GM23338 (cell line): ENCODE data around the gene PKP3. TPM values are rescaled to one million over a fixed set of nuclear protein-coding genes. Genes with fewer than 3 reads are reported as not detected.

Source experiments
- ATAC-seq: fragments of 200-7000 bp; cut with Tn5 transposase; 3 replicates; pipeline ENCODE4 v1.9.1; 2020
- DNase-seq: peaks from one replicate; pipeline ENCODE4 v3.0.0-alpha.2; 2015; ENCODE audit warnings: low spot score
- H2AFZ ChIP-seq: fragments of 200-600 bp; sonication (generic); 2 replicates; pipeline ENCODE4 v1.8.0; 2016; ENCODE audit warnings: antibody characterized with exemption, mild to moderate bottlenecking, moderate library complexity
- H3F3A ChIP-seq: fragments of 200-600 bp; sonication (generic); replicated peaks from 2 replicates; pipeline ENCODE4 v1.8.0; 2017; ENCODE audit warnings: antibody characterized with exemption, mixed run types, low read depth
- H3K27ac ChIP-seq: fragments of 200-600 bp; sonication (generic); 2 replicates; pipeline ENCODE4 v1.6.1; 2016; ENCODE audit warnings: low read depth
- H3K27me3 ChIP-seq: fragments of 200-600 bp; sonication (generic); 2 replicates; pipeline ENCODE4 v1.8.0; 2016; ENCODE audit warnings: mild to moderate bottlenecking, mixed run types, moderate library complexity; ENCODE audit not compliant: insufficient read depth
- H3K36me3 ChIP-seq: fragments of 200-600 bp; sonication (generic); 2 replicates; pipeline ENCODE4 v1.8.0; 2016; ENCODE audit warnings: mild to moderate bottlenecking; ENCODE audit not compliant: insufficient read depth
- H3K4me1 ChIP-seq: fragments of 200-600 bp; sonication (generic); 2 replicates; pipeline ENCODE4 v1.8.0; 2016; ENCODE audit warnings: mild to moderate bottlenecking, moderate library complexity; ENCODE audit not compliant: insufficient read depth
- H3K4me2 ChIP-seq: fragments of 200-600 bp; sonication (generic); 2 replicates; pipeline ENCODE4 v1.7.1; 2017; ENCODE audit warnings: mixed run types
- H3K4me3 ChIP-seq: fragments of 200-600 bp; sonication (generic); 2 replicates; pipeline ENCODE4 v1.6.1; 2016; ENCODE audit warnings: mixed run types
- H3K79me2 ChIP-seq: fragments of 200-600 bp; sonication (generic); replicated peaks from 2 replicates; pipeline ENCODE4 v1.8.0; 2017; ENCODE audit warnings: mild to moderate bottlenecking; ENCODE audit not compliant: insufficient read depth
- H3K9me2 ChIP-seq: fragments of 200-600 bp; sonication (generic); 2 replicates; pipeline ENCODE4 v1.8.0; 2017; ENCODE audit not compliant: insufficient read depth
- H4K20me1 ChIP-seq: fragments of 200-600 bp; sonication (generic); replicated peaks from 2 replicates; pipeline ENCODE4 v1.8.0; 2017; ENCODE audit warnings: mild to moderate bottlenecking; ENCODE audit not compliant: insufficient read depth
- H3K27ac Mint-ChIP-seq: 2 replicates; pipeline ENCODE4 v1.8.0; 2020; ENCODE audit warnings: inconsistent platforms, mild to moderate bottlenecking, moderate library complexity, mixed read lengths
- H3K27me3 Mint-ChIP-seq: 3 replicates; pipeline ENCODE4 v1.8.0; 2022; ENCODE audit warnings: low read depth, mild to moderate bottlenecking, moderate library complexity, mixed read lengths, inconsistent platforms; ENCODE audit not compliant: insufficient read depth, poor library complexity
- H3K36me3 Mint-ChIP-seq: 3 replicates; pipeline ENCODE4 v1.8.0; 2021; ENCODE audit warnings: low read depth, mild to moderate bottlenecking, inconsistent platforms, moderate library complexity, mixed read lengths
- H3K4me1 Mint-ChIP-seq: 3 replicates; pipeline ENCODE4 v1.8.0; 2020; ENCODE audit warnings: mild to moderate bottlenecking, inconsistent platforms, mixed read lengths
- H3K4me3 Mint-ChIP-seq: 3 replicates; pipeline ENCODE4 v1.8.0; 2021; ENCODE audit warnings: moderate library complexity, mild to moderate bottlenecking, inconsistent platforms, mixed read lengths
- H3K9me3 Mint-ChIP-seq: 3 replicates; pipeline ENCODE4 v1.8.0; 2020; ENCODE audit warnings: moderate library complexity, mild to moderate bottlenecking, inconsistent platforms, mixed read lengths
- EZH2 ChIP-seq: fragments of 200-600 bp; sonication (generic); IDR thresholded peaks from one replicate; pipeline ENCODE4 v1.8.0; 2017; ENCODE audit warnings: antibody characterized with exemption, mild to moderate bottlenecking, low read depth; ENCODE audit not compliant: unreplicated experiment
- EZH2phosphoT487 ChIP-seq: fragments of 200-600 bp; sonication (generic); IDR thresholded peaks from one replicate; pipeline ENCODE4 v1.8.1; 2018; ENCODE audit warnings: antibody characterized with exemption; ENCODE audit not compliant: unreplicated experiment
- JUNB ChIP-seq: IDR thresholded peaks from one replicate; pipeline ENCODE4 v1.6.1; 2016; ENCODE audit warnings: antibody characterized with exemption; ENCODE audit not compliant: unreplicated experiment
- NANOG ChIP-seq: IDR thresholded peaks from 2 replicates; pipeline ENCODE4 v1.6.1; 2016; ENCODE audit warnings: antibody characterized with exemption, borderline replicate concordance
- polyA plus RNA-seq: library from polyadenylated mRNA; unstranded; fragments of >200 nt; fragmentation: Nextera tagmentation; extraction: Ambion mirVana; gene quantifications from 2 replicates; pipeline ENCODE4 v1.2.1, GENCODE V29; 2016
- total RNA-seq: library from RNA; depleted of rRNA; stranded (reverse); fragments of >200 nt; shearing (Covaris generic); gene quantifications from 2 replicates; pipeline ENCODE4 v1.2.3, GENCODE V29; 2014
- TF ChIP-seq, protein P1 (sequence below): IDR thresholded peaks from one replicate; pipeline ENCODE4 v1.6.1; 2018; ENCODE audit warnings: antibody characterized with exemption; ENCODE audit not compliant: unreplicated experiment
- TF ChIP-seq, protein P2 (sequence below): IDR thresholded peaks from 2 replicates; pipeline ENCODE4 v1.6.1; 2016; ENCODE audit warnings: antibody characterized with exemption
- TF ChIP-seq, protein P3 (sequence below): fragments of 250-450 bp; sonication (Bioruptor Pico); IDR thresholded peaks from 2 replicates; pipeline ENCODE4 v1.5.0; 2020; ENCODE audit warnings: mild to moderate bottlenecking, moderate library complexity

PKP3 gene
- total and polyA plus RNA-seq, 2 experiments from 2014 or later: 7.2 to 23.0 TPM

DNA sequence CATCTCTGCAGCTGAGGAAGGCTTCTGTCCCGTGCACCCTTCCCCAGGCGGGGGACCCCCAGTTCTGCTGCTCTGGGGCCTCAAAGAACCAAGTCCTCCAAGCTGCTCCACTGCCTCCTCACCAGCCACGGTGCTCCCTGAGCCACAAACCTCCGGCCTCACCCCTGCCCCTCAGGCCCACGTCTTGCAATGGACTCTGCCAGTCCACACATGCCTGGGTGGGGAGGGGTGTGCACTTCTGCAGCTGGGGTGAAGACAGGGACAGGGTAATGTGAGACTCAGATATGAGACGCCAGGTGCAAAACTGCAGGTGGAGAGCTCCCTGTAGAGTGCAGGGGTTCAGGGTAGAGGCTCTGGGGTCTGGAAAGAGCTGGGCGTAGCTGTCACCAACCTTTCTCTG lies 52.9 kb downstream of the PKP3 start:
- TF ChIP-seq, protein P1, sequence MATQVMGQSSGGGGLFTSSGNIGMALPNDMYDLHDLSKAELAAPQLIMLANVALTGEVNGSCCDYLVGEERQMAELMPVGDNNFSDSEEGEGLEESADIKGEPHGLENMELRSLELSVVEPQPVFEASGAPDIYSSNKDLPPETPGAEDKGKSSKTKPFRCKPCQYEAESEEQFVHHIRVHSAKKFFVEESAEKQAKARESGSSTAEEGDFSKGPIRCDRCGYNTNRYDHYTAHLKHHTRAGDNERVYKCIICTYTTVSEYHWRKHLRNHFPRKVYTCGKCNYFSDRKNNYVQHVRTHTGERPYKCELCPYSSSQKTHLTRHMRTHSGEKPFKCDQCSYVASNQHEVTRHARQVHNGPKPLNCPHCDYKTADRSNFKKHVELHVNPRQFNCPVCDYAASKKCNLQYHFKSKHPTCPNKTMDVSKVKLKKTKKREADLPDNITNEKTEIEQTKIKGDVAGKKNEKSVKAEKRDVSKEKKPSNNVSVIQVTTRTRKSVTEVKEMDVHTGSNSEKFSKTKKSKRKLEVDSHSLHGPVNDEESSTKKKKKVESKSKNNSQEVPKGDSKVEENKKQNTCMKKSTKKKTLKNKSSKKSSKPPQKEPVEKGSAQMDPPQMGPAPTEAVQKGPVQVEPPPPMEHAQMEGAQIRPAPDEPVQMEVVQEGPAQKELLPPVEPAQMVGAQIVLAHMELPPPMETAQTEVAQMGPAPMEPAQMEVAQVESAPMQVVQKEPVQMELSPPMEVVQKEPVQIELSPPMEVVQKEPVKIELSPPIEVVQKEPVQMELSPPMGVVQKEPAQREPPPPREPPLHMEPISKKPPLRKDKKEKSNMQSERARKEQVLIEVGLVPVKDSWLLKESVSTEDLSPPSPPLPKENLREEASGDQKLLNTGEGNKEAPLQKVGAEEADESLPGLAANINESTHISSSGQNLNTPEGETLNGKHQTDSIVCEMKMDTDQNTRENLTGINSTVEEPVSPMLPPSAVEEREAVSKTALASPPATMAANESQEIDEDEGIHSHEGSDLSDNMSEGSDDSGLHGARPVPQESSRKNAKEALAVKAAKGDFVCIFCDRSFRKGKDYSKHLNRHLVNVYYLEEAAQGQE: no peak
- TF ChIP-seq JUNB (no peak), EZH2 (no peak), NANOG (no peak), EZH2phosphoT487 (no peak)
- TF ChIP-seq, protein P2, sequence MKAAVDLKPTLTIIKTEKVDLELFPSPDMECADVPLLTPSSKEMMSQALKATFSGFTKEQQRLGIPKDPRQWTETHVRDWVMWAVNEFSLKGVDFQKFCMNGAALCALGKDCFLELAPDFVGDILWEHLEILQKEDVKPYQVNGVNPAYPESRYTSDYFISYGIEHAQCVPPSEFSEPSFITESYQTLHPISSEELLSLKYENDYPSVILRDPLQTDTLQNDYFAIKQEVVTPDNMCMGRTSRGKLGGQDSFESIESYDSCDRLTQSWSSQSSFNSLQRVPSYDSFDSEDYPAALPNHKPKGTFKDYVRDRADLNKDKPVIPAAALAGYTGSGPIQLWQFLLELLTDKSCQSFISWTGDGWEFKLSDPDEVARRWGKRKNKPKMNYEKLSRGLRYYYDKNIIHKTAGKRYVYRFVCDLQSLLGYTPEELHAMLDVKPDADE: no peak
- TF ChIP-seq, protein P3, sequence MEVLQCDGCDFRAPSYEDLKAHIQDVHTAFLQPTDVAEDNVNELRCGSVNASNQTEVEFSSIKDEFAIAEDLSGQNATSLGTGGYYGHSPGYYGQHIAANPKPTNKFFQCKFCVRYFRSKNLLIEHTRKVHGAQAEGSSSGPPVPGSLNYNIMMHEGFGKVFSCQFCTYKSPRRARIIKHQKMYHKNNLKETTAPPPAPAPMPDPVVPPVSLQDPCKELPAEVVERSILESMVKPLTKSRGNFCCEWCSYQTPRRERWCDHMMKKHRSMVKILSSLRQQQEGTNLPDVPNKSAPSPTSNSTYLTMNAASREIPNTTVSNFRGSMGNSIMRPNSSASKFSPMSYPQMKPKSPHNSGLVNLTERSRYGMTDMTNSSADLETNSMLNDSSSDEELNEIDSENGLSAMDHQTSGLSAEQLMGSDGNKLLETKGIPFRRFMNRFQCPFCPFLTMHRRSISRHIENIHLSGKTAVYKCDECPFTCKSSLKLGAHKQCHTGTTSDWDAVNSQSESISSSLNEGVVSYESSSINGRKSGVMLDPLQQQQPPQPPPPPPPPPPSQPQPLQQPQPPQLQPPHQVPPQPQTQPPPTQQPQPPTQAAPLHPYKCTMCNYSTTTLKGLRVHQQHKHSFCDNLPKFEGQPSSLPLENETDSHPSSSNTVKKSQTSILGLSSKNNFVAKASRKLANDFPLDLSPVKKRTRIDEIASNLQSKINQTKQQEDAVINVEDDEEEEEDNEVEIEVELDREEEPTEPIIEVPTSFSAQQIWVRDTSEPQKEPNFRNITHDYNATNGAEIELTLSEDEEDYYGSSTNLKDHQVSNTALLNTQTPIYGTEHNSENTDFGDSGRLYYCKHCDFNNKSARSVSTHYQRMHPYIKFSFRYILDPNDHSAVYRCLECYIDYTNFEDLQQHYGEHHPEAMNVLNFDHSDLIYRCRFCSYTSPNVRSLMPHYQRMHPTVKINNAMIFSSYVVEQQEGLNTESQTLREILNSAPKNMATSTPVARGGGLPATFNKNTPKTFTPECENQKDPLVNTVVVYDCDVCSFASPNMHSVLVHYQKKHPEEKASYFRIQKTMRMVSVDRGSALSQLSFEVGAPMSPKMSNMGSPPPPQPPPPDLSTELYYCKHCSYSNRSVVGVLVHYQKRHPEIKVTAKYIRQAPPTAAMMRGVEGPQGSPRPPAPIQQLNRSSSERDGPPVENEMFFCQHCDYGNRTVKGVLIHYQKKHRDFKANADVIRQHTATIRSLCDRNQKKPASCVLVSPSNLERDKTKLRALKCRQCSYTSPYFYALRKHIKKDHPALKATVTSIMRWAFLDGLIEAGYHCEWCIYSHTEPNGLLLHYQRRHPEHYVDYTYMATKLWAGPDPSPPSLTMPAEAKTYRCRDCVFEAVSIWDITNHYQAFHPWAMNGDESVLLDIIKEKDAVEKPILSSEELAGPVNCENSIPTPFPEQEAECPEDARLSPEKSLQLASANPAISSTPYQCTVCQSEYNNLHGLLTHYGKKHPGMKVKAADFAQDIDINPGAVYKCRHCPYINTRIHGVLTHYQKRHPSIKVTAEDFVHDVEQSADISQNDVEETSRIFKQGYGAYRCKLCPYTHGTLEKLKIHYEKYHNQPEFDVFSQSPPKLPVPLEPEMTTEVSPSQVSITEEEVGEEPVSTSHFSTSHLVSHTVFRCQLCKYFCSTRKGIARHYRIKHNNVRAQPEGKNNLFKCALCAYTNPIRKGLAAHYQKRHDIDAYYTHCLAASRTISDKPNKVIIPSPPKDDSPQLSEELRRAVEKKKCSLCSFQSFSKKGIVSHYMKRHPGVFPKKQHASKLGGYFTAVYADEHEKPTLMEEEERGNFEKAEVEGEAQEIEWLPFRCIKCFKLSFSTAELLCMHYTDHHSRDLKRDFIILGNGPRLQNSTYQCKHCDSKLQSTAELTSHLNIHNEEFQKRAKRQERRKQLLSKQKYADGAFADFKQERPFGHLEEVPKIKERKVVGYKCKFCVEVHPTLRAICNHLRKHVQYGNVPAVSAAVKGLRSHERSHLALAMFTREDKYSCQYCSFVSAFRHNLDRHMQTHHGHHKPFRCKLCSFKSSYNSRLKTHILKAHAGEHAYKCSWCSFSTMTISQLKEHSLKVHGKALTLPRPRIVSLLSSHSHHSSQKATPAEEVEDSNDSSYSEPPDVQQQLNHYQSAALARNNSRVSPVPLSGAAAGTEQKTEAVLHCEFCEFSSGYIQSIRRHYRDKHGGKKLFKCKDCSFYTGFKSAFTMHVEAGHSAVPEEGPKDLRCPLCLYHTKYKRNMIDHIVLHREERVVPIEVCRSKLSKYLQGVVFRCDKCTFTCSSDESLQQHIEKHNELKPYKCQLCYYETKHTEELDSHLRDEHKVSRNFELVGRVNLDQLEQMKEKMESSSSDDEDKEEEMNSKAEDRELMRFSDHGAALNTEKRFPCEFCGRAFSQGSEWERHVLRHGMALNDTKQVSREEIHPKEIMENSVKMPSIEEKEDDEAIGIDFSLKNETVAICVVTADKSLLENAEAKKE (CRISPR knock-in tag): no peak
- H3K4me3 Mint-ChIP-seq: no peak overlapping the region; the same call in 2 of the 3 replicates
- Histone ChIP-seq H4K20me1 (peaks cover 8% of the 10 kb centered on the region), H3K4me3 (no peak overlapping the region), H2AFZ (no peak overlapping the region), H3K4me1 (peaks cover 21% of the 10 kb centered on the region), H3K79me2 (peaks cover 15% of the 10 kb centered on the region), H3K9me2 (no peaks in the 10 kb centered on the region), H3K27ac (no peak overlapping the region), H3F3A (peaks cover 25% of the 10 kb centered on the region), H3K4me2 (no peak overlapping the region), H3K36me3 (no peaks in the 10 kb centered on the region), H3K27me3 (no peaks in the 10 kb centered on the region)
- ATAC-seq (no peak), DNase-seq (no peak)
- H3K27ac Mint-ChIP-seq: no peak overlapping the region
- peaks cover 17% of the 10 kb centered on the region for H3K4me1 Mint-ChIP-seq
- H3K9me3 Mint-ChIP-seq: no peaks in the 10 kb centered on the region
- H3K27me3 Mint-ChIP-seq: peaks cover 29% of the 10 kb centered on the region
- peaks cover 7% of the 10 kb centered on the region; the same call in 2 of the 3 replicates for H3K36me3 Mint-ChIP-seq
